Measurements from ENCODE around the gene DEPDC1B.

DEPDC1B gene

DNA sequence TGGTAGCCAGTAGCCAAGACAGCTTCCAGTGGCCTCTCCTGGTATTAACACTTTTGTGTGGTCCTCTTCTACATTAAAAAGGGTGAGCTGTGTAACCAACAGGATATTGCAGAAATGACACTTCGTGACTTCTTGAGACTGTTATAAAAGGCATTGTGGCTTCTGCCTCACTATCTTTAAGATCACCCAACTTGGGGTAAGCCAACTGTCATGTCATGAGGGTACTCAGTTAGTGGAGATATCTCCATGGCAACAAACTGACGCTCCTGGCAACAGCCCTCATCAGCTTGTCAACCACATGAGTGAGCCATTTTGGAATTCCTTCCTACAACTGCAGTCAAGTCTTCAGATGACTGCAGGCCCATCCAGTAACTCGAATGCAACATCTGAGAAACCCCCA, 121.7 kb downstream of the DEPDC1B start:
- ATAC-seq, result no peak
- TF ChIP-seq ARNTL (CRISPR knock-in tag; IDR thresholded peaks at IDR 0.05; ENCODE audit: borderline replicate concordance, low read depth) (no peak), TCF4 (CRISPR knock-in tag; IDR thresholded peaks at IDR 0.05; ENCODE audit: borderline replicate concordance) (no peak), ZFP30 (CRISPR knock-in tag; IDR thresholded peaks at IDR 0.05) (no peak), SNAI2 (CRISPR knock-in tag; IDR thresholded peaks at IDR 0.05) (no peak), TOX (CRISPR knock-in tag; IDR thresholded peaks at IDR 0.05; ENCODE audit: borderline replicate concordance) (no peak), CSDC2 (CRISPR knock-in tag; IDR thresholded peaks at IDR 0.05) (no peak), GLIS3 (CRISPR knock-in tag; IDR thresholded peaks at IDR 0.05) (no peak), ZC3H10 (CRISPR knock-in tag; IDR thresholded peaks at IDR 0.05) (no peak), ESRRG (CRISPR knock-in tag; IDR thresholded peaks at IDR 0.05) (no peak), ZNF565 (CRISPR knock-in tag; conservative IDR thresholded peaks at IDR 0.05; ENCODE audit: low read depth) (no peak), ZNF70 (CRISPR knock-in tag; IDR thresholded peaks at IDR 0.05) (no peak), BACH2 (CRISPR knock-in tag; IDR thresholded peaks at IDR 0.05; ENCODE audit: borderline replicate concordance) (no peak)
- TF ChIP-seq, protein P1, sequence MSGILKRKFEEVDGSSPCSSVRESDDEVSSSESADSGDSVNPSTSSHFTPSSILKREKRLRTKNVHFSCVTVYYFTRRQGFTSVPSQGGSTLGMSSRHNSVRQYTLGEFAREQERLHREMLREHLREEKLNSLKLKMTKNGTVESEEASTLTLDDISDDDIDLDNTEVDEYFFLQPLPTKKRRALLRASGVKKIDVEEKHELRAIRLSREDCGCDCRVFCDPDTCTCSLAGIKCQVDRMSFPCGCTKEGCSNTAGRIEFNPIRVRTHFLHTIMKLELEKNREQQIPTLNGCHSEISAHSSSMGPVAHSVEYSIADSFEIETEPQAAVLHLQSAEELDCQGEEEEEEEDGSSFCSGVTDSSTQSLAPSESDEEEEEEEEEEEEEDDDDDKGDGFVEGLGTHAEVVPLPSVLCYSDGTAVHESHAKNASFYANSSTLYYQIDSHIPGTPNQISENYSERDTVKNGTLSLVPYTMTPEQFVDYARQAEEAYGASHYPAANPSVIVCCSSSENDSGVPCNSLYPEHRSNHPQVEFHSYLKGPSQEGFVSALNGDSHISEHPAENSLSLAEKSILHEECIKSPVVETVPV (CRISPR knock-in tag; IDR thresholded peaks at IDR 0.05), result no peak
- TF ChIP-seq, protein P2, sequence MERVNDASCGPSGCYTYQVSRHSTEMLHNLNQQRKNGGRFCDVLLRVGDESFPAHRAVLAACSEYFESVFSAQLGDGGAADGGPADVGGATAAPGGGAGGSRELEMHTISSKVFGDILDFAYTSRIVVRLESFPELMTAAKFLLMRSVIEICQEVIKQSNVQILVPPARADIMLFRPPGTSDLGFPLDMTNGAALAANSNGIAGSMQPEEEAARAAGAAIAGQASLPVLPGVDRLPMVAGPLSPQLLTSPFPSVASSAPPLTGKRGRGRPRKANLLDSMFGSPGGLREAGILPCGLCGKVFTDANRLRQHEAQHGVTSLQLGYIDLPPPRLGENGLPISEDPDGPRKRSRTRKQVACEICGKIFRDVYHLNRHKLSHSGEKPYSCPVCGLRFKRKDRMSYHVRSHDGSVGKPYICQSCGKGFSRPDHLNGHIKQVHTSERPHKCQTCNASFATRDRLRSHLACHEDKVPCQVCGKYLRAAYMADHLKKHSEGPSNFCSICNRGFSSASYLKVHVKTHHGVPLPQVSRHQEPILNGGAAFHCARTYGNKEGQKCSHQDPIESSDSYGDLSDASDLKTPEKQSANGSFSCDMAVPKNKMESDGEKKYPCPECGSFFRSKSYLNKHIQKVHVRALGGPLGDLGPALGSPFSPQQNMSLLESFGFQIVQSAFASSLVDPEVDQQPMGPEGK (CRISPR knock-in tag; IDR thresholded peaks at IDR 0.05; ENCODE audit: borderline replicate concordance), result no peak
- TF ChIP-seq, protein P3, sequence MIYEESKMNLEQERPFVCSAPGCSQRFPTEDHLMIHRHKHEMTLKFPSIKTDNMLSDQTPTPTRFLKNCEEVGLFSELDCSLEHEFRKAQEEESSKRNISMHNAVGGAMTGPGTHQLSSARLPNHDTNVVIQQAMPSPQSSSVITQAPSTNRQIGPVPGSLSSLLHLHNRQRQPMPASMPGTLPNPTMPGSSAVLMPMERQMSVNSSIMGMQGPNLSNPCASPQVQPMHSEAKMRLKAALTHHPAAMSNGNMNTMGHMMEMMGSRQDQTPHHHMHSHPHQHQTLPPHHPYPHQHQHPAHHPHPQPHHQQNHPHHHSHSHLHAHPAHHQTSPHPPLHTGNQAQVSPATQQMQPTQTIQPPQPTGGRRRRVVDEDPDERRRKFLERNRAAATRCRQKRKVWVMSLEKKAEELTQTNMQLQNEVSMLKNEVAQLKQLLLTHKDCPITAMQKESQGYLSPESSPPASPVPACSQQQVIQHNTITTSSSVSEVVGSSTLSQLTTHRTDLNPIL (CRISPR knock-in tag; IDR thresholded peaks at IDR 0.05; ENCODE audit: low read depth), result no peak
- TF ChIP-seq, protein P4, sequence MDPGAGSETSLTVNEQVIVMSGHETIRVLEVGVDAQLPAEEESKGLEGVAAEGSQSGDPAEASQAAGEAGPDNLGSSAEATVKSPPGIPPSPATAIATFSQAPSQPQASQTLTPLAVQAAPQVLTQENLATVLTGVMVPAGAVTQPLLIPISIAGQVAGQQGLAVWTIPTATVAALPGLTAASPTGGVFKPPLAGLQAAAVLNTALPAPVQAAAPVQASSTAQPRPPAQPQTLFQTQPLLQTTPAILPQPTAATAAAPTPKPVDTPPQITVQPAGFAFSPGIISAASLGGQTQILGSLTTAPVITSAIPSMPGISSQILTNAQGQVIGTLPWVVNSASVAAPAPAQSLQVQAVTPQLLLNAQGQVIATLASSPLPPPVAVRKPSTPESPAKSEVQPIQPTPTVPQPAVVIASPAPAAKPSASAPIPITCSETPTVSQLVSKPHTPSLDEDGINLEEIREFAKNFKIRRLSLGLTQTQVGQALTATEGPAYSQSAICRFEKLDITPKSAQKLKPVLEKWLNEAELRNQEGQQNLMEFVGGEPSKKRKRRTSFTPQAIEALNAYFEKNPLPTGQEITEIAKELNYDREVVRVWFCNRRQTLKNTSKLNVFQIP (CRISPR knock-in tag; IDR thresholded peaks at IDR 0.05; ENCODE audit: borderline replicate concordance, low read depth), result no peak
- TF ChIP-seq, protein P5, sequence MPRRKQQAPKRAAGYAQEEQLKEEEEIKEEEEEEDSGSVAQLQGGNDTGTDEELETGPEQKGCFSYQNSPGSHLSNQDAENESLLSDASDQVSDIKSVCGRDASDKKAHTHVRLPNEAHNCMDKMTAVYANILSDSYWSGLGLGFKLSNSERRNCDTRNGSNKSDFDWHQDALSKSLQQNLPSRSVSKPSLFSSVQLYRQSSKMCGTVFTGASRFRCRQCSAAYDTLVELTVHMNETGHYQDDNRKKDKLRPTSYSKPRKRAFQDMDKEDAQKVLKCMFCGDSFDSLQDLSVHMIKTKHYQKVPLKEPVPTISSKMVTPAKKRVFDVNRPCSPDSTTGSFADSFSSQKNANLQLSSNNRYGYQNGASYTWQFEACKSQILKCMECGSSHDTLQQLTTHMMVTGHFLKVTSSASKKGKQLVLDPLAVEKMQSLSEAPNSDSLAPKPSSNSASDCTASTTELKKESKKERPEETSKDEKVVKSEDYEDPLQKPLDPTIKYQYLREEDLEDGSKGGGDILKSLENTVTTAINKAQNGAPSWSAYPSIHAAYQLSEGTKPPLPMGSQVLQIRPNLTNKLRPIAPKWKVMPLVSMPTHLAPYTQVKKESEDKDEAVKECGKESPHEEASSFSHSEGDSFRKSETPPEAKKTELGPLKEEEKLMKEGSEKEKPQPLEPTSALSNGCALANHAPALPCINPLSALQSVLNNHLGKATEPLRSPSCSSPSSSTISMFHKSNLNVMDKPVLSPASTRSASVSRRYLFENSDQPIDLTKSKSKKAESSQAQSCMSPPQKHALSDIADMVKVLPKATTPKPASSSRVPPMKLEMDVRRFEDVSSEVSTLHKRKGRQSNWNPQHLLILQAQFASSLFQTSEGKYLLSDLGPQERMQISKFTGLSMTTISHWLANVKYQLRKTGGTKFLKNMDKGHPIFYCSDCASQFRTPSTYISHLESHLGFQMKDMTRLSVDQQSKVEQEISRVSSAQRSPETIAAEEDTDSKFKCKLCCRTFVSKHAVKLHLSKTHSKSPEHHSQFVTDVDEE (CRISPR knock-in tag; IDR thresholded peaks at IDR 0.05), result no peak

DNA sequence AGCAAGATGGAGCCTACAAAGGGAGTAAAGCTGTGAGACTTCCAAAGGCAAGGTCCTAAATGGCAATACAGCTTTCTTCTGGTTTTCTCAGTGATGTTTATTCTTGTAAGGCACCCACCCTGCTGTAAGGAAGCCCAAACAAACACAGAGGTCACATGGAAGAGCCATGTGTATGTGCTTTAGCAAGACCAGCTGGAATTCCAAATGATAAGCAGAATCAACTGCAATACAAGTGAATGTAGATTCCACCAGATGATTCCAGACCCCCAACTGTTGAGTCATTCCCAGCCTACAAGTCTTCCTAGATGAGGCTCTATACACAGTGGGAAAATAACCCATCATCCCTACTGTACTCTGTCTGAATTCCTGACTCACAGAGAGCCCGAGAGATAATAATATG, 122.8 kb downstream of the DEPDC1B start:
- no peak for TF ChIP-seq ISL1 (CRISPR knock-in tag; IDR thresholded peaks at IDR 0.05)
- no peak for TF ChIP-seq SNAI2 (CRISPR knock-in tag; IDR thresholded peaks at IDR 0.05)
- no peak for TF ChIP-seq ARNTL (CRISPR knock-in tag; IDR thresholded peaks at IDR 0.05; ENCODE audit: borderline replicate concordance, low read depth)
- TF ChIP-seq ZNF8 (CRISPR knock-in tag; IDR thresholded peaks at IDR 0.05), result no peak
- no peak for TF ChIP-seq PPARA (CRISPR knock-in tag; IDR thresholded peaks at IDR 0.05; ENCODE audit: borderline replicate concordance)
- no peak for TF ChIP-seq BACH2 (CRISPR knock-in tag; IDR thresholded peaks at IDR 0.05; ENCODE audit: borderline replicate concordance)
- no peak for TF ChIP-seq OSR1 (CRISPR knock-in tag; IDR thresholded peaks at IDR 0.05)
- TF ChIP-seq RARB (CRISPR knock-in tag; IDR thresholded peaks at IDR 0.05), result no peak
- TF ChIP-seq GLIS3 (CRISPR knock-in tag; IDR thresholded peaks at IDR 0.05), result no peak
- no peak for ATAC-seq

DNA sequence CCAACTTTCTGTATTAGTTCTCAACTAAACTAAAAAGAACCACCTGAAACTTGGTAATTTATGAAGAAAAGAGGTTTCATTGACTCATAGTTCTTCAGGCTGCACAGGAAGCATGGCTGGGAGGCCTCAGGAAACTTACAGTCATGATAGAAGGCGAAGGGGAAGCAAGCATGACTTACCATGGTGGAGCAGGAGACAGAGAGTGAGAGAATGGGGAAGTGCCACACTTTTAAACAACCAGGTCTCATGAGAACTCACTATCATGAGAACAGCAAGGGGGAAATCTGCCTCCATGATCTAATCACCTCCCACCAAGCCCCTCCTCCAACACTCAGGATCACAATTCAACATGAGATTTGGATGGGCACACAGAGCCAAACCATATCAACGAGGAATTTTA, 123.5 kb downstream of the DEPDC1B start:
- ATAC-seq, result no peak
- no peak for TF ChIP-seq ISL1 (CRISPR knock-in tag; IDR thresholded peaks at IDR 0.05)
- TF ChIP-seq ZC3H10 (CRISPR knock-in tag; IDR thresholded peaks at IDR 0.05), result no peak
- TF ChIP-seq ZNF8 (CRISPR knock-in tag; IDR thresholded peaks at IDR 0.05), result no peak
- TF ChIP-seq CSDC2 (CRISPR knock-in tag; IDR thresholded peaks at IDR 0.05), result no peak
- TF ChIP-seq ZNF565 (CRISPR knock-in tag; conservative IDR thresholded peaks at IDR 0.05; ENCODE audit: low read depth), result no peak
- TF ChIP-seq TOX (CRISPR knock-in tag; IDR thresholded peaks at IDR 0.05; ENCODE audit: borderline replicate concordance), result no peak
- no peak for TF ChIP-seq ARNTL (CRISPR knock-in tag; IDR thresholded peaks at IDR 0.05; ENCODE audit: borderline replicate concordance, low read depth)
- no peak for TF ChIP-seq ZFP30 (CRISPR knock-in tag; IDR thresholded peaks at IDR 0.05)
- TF ChIP-seq OSR1 (CRISPR knock-in tag; IDR thresholded peaks at IDR 0.05), result no peak
- no peak for TF ChIP-seq TCF4 (CRISPR knock-in tag; IDR thresholded peaks at IDR 0.05; ENCODE audit: borderline replicate concordance)
- TF ChIP-seq, protein P1 (CRISPR knock-in tag; IDR thresholded peaks at IDR 0.05), result no peak
- TF ChIP-seq ZFP3 (CRISPR knock-in tag; IDR thresholded peaks at IDR 0.05), result no peak
- TF ChIP-seq, protein P2 (CRISPR knock-in tag; IDR thresholded peaks at IDR 0.05; ENCODE audit: borderline replicate concordance), result no peak
- TF ChIP-seq PPARA (CRISPR knock-in tag; IDR thresholded peaks at IDR 0.05; ENCODE audit: borderline replicate concordance), result no peak
- TF ChIP-seq BACH2 (CRISPR knock-in tag; IDR thresholded peaks at IDR 0.05; ENCODE audit: borderline replicate concordance), result no peak
- no peak for TF ChIP-seq ZNF70 (CRISPR knock-in tag; IDR thresholded peaks at IDR 0.05)
- no peak for TF ChIP-seq GLIS3 (CRISPR knock-in tag; IDR thresholded peaks at IDR 0.05)

All from SK-N-SH treated with all-trans-retinoic acid at 6 μM for 48 hours (cell line).